EL (cell line): Measurements from ENCODE around the gene NPRL2.

Experiments
- DNase-seq: peaks from one replicate; pipeline ENCODE4 v3.0.0-alpha.2; 2016

The NPRL2 gene

DNA sequence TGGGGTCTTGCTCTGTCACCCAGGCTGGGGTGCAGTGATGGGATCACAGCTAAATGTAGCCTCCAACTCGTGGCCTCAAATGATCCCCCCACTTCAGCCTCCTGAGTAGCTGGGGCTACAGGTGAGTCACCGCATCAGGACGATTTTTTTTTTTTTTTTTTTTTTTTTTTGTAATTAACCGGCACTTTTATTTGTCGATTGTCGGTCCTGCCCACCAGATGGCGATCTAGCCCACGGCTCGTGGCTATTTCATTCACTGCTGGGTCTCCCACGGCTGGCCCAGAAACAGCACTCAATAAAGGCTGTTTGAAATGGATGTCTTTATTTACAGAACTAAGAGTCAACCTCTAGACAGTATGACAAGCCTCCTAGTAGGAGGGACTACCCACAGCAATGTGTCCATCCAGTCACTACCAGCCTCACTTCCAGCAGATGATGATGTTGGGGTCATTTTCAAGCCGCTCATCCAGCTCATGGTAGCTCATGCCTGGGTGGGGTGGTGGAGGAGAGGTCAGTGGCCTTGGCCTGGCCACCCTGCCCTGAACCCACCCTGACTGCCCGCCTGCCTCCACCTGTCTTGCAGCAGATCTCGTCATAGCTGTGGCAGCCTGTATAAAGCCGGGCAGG lies 3.3 kb downstream of the NPRL2 start:
- DNase-seq: peak; percentile 79

- DNase-seq: peak; percentile 72
Observed at GRCh38 chr3:50345586-50346234, 4.9 kb downstream of the NPRL2 start, which contains the start of gene ZMYND10. TSS of gene ZMYND10 (minus strand) at chr3:50345732. CDS start at chr3:50345579, 153 bp downstream.

DNA sequence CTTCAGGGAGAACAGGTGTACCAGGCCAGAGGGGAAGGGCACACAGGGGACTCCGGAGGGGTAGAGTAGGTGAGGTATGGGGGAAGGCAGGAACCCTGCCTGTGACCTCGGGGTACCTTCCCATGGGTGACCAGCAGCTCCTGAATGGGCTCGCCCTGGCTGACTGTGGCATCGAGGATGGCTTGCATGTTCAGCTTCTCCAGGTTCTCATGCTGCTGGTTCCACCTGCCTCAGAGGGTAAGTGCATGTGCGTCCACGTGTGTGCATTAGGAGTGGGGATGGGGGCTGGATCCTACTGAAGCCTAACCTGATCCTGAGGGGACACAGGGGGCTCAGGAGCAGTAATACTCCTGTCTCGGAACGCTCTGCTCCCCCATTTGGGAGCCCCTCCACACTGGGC lies 5.6 kb downstream of the NPRL2 start:
- DNase-seq: no peak

DNA sequence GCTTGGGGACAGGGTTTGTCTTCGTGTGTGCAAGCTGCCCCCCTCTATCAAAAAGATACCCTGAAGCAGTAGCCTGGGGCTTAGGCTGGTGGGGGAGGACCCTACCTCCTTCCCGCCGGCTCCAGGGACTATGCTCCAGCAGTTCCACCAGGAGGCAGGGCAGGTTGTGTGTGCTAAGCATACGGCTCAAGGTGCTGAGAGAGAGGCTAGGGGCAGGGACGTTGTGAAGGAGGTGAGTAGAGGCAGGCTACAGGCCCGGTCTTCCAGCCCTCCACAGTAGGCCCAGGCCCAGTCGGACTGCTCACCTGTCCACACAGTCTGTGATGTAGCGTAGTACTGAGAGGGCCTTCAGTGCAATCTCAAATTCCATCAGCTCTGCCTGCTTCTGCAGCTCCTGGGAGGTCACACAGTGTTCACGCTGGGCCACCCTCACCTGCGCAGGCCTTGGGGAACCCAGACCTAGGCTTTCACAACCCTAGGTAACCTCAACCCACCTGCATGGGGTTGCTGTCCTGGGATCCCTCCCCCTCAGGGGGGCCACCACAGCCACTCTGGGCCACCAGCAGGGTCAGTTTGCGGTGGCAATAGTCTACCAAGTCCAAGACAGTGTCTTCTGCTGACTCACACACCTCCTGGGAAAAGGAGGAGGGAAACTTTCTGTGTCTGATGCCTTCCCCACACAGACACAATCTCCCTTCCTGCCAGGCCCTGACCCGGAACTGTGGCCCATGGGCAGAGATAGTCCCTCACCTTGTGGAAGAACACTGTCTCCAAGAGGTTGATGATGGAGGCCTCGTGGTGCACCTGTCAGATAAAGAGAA lies 7.6 kb downstream of the NPRL2 start:
- DNase-seq: no peak

GRCh38 chr3:50341996-50342650 lies 8.5 kb downstream of the NPRL2 start:
- DNase-seq: no peak

GRCh38 chr3:50341537-50341936 lies 9.0 kb downstream of the NPRL2 start:
- DNase-seq: no peak

DNA sequence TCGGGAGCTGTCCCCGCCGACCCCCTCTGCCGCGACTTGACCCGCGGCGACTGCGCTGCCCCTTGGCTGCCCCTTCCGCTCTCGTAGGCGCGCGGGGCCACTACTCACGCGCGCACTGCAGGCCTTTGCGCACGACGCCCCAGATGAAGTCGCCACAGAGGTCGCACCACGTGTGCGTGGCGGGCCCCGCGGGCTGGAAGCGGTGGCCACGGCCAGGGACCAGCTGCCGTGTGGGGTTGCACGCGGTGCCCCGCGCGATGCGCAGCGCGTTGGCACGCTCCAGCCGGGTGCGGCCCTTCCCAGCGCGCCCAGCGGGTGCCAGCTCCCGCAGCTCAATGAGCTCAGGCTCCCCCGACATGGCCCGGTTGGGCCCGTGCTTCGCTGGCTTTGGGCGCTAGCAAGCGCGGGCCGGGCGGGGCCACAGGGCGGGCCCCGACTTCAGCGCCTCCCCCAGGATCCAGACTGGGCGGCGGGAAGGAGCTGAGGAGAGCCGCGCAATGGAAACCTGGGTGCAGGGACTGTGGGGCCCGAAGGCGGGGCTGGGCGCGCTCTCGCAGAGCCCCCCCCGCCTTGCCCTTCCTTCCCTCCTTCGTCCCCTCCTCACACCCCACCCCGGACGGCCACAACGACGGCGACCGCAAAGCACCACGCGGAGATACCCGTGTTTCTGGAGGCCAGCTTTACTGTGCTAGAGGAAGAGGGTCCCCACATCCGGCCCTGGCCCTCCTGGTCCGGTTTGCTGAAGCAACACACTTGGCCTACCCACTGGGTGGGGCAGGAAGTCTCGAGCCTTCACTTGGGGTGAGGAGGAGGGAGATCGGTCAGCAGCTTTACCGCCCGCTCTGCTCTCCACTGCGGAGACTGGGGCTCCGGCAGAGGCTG lies 9.9 kb downstream of the NPRL2 start, which contains the start of gene RASSF1:
TSS of gene RASSF1 (minus strand) at position 389 of the 882 bp plus-strand sequence. CDS start at position 358, 31 bp downstream.
- peak; percentile 83 for DNase-seq

DNA sequence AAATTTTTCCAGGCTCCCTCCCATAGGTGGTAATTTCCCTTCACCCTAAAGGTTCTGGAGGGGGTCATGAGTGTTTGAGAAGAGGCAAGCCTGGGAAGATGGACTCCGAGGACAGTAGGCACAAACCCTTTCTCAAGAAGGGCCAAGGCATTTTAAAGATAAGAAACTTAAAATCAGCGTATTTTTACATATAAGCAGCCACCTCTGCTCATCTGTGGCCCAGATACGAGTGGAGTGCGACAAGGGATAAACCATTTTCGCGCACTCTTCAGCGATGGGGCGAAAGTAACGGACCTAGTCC lies 10.5 kb downstream of the NPRL2 start:
- DNase-seq: no peak

GRCh38 chr3:50339485-50340146 lies 11.0 kb downstream of the NPRL2 start:
- DNase-seq: peak; percentile 66

DNA sequence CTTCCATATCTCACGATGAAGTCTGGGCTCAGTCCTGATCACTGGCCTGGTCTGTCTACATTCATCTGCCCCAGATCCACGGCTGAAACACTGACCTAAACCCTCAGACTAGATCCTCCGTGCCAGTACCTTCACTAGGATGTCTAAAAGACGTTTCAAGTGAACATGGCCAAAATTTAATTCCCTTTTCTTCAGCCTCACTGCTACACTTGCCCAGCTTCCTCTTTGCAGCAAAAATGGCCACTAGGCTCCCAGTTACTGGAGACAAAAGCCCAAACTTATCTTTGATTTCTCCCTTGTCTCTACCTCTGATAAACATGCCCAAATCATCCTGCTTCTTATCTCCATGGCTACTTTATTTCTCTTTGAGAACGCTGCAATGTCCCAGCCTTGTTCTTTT lies 11.6 kb downstream of the NPRL2 start:
- no peak for DNase-seq

DNA sequence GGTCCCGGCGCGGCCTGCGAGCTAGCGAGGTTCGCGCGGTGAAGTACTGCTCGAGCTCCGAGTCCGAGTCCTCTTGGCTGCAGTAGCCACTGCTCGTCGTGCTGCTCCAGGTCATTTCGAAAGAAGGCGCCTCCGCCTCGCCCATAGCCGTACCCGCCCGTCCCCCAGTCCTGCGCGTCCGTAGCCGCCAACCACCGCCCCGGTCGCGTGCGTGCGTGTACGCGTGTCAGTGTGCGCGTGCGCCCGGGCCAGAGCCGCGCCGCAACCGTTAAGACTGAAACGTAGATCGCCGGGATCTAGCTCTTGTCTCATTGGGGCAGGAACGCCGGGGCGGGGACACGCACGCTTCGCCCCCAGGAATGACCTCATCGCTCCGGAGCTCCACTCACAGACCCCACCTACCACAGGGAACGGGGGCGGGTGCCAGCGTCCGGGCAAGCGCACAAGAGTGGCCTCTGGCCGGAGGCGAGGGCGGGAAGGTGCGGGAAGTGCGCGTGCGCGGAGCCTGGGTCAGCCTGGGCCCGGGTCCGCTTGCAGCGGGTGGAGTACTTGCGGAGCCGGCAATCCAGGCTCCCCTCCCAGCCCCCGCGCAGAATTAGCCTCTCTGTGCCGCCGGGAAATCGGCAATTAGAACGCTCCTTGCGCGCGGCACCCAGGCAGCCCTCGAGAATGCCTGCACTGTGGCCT lies 13.3 kb downstream of the NPRL2 start:
- peak; percentile 100 for DNase-seq

DNA sequence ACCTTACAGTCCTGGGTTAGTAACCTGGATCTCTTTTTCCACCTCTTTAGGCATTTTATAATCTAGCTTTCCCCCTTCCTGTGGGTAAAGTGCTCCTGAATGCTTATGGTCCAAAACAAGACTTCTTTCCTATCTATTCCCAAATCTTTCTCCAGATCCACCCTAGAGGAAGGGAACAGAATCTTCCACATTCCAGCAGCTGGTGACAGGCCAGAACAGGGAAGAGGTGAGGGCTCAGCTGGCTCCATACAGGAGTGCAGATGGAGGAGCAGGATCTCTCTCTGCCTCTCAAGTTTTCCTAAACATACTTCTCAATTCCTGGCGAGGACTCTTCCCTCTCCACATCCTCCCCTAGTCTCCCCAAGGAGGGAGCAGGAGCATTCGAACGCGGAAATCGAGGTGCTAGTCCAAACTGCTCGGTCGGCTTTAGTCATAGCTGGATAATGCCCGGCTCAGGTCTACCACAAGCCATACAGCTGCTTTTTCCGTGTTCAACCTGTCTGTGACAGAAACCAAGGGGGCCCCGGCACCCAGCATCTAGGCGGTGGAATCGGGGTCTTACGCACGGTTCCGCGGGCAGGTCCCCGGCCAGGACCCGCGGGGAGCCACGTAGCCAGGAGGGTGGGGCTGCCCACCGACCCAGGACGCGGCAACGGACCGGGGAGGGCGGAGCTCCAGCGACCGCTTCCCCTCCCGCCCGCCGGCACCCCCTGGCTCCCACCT lies 14.0 kb downstream of the NPRL2 start:
- no peak for DNase-seq

DNA sequence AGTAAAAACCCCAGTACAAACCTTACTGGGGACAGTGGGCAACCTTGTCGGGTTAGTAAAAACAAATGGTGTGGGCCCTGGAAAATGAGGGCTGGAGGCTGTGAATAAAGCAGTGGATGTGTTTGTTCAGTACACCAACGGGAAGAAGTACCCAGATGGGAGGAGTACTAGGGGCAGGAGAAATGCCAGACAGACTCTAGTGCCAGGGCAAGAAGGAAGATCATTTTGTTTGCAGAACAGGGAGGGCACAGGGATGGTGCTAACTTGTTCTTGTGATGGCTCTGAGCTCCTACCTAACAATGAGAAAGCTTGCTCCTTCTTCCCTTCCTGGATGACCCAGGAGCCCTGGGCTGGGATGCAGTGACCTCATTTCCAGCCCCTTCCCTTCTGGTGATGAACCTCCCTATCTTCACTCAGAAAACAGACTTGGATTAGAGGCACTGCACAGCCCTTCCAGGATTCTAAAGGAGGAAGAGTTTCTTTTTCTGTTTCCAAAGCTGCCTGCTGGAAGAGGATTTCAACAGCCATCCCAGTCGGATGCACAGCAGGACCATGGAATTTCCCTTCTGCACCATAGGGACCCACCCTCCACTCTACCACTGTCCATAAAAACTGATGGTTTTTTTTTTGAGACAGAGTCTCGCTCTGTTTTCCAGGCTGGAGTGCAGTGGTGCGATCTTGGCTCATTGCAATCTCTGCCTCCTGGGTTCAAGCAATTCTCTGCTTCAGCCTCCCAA lies 16.1 kb downstream of the NPRL2 start:
- DNase-seq: no peak

DNA sequence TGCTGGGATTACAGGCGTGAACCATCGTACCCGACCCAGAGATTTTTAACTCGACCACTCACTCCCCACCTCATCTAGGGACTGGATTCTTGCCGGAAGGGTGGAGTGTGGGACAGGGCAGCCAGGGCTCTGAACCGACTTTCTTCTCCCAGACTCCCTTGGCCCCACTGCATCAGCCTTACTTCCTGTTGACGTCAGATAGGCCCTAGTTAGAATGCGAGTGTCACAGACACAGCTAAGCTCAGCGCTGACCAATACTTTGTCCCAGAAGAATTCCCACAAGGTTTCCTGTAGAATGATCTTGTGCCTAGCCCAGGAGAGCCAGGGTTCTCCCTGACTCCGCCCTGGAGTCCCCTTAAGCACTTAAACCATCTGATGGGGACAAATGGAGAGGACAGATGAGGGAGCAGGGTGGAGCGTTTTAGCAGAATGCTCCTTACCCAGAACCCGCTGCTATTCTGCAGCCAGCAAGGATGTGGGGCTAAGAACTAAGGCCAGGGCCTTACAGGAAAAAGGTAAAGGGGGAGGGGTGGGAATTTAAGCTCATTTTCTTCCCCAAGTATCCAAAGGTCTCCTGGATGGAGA lies 16.7 kb downstream of the NPRL2 start:
- peak; percentile 78 for DNase-seq

GRCh38 chr3:50331364-50331907 lies 19.1 kb downstream of the NPRL2 start:
- no peak for DNase-seq

DNA sequence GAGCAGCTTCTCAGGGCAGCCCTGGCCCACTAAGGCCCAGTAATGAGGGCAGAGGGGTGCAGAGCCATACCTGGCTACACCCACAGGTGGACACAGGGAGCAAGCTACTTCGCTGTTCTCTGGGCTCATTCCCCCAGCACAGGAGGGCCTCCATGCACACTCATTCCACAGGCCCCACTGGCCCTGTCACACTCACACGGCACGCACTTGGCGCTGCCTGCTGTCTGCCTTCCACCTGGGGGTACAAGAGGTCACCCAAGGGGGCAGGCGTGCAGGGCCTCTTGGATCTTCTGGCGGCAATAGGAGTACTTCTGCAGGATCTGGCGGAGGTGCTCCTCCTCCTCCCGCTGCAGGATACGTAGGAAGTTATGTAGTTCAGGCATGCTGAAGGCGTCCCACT lies 20.2 kb downstream of the NPRL2 start:
- DNase-seq: no peak

GRCh38 chr3:50327943-50328691 lies 22.5 kb downstream of the NPRL2 start, which contains the start of gene TUSC2:
TSS of gene TUSC2 (minus strand) at chr3:50328223. CDS start at chr3:50328099, 124 bp downstream.
- DNase-seq: peak; percentile 97

GRCh38 chr3:50327129-50327528 lies 23.4 kb downstream of the NPRL2 start:
- no peak for DNase-seq
